HG02642 (cell line): Measurements from ENCODE around the gene TPCN2.
"Not testable (repeated sequence)": the region's sequence is repeated elsewhere in the genome, so short reads cannot be mapped to it uniquely, and the experiment has no call there.

Experiments used
- ATAC-seq: cut with Tn5 transposase; IDR thresholded peaks from one replicate; pipeline ENCODE4 v1.9.1; 2021; ENCODE audit warnings: mild to moderate bottlenecking; ENCODE audit not compliant: unreplicated experiment, poor library complexity

Gene TPCN2

GRCh38 chr11:69071956-69072355 lies 23.2 kb downstream of the TPCN2 start:
- no peak for ATAC-seq

DNA sequence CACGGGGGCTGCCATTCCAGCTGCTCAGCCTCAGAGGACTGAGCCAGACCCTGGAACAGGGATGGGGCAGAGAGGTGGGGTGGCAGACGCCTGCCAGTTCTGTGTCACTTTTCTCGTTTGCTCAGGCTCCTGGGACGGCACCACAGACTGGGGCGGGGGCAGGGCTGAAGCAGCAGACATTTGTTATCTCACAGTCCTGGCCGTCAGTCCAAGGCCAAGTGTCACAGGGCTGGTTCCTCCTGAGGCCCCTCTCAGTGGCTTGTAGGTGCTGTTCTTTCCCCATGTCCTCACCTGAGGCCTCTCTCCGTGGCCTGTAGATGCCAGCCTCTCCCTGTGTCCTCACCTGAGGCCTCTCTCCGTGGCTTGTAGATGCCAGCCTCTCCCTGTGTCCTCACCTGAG lies 24.7 kb downstream of the TPCN2 start:
- no peak for ATAC-seq

GRCh38 chr11:69074375-69075140 lies 25.8 kb downstream of the TPCN2 start:
- no peak for ATAC-seq

GRCh38 chr11:69075421-69076128 lies 26.8 kb downstream of the TPCN2 start:
- ATAC-seq = no peak

- no peak for ATAC-seq
Observed at GRCh38 chr11:69076129-69076791, 27.5 kb downstream of the TPCN2 start.

GRCh38 chr11:69076977-69077376 lies 28.2 kb downstream of the TPCN2 start:
- ATAC-seq = not testable (repeated sequence)

- no peak for ATAC-seq
Observed at GRCh38 chr11:69078508-69078907, 29.8 kb downstream of the TPCN2 start.

DNA sequence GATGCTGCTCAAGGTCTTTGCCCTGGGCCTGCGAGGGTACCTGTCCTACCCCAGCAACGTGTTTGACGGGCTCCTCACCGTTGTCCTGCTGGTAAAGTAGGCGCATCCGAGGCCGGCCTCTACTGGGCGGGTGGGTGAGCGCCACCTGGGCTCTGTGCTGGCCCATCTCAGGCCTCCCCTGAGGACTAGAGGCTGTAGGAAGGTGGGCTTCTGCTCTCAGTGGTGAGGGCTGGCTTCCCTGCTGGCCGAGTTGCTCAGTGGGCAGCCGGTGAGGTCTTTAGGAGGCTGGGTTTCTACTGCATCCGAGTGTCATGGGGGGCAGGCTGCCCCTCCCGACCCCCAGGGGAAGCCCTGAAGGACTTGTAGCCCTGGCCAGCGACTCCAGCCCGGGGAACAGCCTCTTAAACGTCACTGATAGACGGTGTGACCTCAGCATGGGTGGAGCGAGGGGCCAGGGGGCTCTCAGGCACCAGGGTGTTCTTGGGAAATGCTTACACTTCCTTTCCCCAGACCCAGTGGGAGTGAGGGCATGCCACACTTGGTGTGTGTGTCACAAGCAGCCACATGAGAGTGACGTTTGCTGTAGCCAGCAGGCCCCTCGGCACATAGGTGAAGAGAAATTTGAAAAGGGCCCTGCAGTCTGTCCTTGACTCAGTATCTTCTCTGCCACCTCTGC lies 30.3 kb downstream of the TPCN2 start:
- no peak for ATAC-seq

DNA sequence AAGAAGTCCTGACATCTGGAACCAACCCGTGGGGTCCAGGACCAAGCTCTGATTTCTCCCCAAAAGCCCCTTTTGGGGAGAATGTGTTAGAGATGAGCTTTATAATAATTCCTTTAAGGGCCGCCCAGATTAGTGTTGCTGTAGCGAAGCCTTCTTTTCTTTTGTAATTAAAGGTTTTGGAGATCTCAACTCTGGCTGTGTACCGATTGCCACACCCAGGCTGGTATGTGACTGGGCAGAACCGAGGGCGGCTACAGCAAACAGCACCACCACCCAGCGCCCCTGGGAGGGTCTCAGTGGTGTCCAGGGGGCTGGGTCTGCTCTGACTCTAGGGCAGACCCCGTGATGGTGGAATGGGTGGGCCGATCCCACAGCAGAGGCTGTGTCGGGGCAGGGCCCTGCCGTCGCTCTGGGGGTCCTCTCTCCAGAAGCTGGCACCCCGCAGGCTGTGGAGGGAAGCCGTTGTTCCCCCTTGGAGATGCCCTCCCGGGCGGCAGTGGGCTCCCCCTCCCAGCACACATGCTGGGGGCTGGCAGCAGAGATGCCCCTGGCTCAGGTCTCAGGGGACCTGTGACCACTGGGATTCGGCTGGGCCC lies 31.0 kb downstream of the TPCN2 start:
- ATAC-seq = no peak

GRCh38 chr11:69080257-69080995 lies 31.7 kb downstream of the TPCN2 start:
- no peak for ATAC-seq

GRCh38 chr11:69081180-69081579 lies 32.4 kb downstream of the TPCN2 start:
- ATAC-seq = no peak

DNA sequence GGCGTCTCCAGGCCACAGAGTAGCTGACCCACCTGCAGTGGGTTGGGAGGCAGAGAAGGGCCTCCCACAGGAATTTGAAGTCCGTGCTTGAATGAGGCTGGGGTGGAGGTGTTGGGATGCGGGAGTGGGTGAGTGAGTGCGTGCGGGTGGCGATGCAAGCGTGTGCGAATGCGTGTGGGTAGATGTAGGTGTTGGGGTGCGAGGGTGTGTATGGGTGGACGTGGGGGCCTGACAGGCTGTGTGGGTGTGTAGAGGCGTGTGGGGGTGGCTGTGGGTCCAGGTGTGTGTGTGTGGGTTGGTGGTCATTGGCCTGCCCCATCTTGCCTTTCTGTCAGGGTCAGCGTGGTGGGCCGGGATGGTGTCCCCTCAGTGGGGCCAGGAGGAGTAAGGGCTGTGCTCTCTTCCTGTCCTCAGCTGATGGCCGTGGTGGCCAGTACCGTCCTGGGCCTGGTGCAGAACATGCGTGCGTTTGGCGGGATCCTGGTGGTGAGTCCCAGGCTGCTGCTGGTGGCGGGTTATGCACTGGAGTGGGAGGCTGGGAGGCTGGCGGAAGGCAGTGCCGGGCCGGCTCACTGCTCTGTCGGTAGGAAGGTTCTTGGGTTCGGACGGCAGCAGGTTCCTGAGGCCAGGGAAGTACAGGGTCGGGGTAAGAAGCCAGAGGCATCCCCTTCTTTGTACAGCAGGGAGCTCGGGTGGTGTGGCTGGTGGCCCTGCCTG lies 35.0 kb downstream of the TPCN2 start:
- ATAC-seq = no peak

DNA sequence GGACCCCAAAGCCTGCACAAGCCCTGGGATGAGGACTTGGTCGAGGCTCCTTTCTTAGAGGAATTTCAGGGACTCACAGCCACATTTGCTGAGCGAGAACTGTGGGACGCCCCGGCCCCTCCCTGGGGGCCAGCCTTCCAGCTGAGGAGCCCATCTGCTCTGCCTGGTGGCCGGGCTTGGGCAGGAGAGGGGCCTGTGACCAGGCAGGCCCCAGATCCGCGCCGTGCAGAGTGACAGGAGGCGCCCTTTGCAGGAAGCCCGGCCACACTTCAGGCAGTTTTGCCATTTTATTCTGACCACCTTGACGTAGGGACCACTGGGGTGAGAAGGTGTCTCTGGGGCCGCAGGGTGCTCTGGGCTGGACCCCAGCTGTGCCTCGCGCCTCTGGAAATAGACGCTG lies 35.6 kb downstream of the TPCN2 start:
- ATAC-seq = no peak

DNA sequence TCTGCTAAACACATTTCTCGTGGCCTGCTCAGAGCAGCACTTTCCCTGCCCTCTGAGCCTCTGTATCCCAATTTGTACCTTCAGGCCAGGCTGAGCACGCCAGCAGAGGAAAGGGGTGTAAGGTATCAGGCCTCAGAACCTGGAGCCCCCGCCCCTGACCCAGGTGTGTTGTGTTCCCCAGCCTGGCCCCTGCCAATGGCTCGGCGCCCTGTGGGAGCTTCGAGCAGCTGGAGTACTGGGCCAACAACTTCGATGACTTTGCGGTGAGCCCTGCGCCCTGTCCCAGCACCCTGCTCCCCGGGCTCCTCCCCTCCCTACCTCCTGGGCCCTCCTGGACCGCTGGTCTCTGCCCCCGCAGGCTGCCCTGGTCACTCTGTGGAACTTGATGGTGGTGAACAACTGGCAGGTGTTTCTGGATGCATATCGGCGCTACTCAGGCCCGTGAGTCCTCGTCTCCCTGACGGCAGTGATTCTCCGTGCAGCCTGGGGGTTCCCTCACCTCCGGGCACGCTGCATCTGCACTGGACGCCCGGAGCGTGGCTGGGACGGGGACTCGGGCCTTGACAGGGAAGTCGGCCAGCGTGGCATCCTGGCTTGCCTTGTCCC lies 36.9 kb downstream of the TPCN2 start:
- no peak for ATAC-seq

DNA sequence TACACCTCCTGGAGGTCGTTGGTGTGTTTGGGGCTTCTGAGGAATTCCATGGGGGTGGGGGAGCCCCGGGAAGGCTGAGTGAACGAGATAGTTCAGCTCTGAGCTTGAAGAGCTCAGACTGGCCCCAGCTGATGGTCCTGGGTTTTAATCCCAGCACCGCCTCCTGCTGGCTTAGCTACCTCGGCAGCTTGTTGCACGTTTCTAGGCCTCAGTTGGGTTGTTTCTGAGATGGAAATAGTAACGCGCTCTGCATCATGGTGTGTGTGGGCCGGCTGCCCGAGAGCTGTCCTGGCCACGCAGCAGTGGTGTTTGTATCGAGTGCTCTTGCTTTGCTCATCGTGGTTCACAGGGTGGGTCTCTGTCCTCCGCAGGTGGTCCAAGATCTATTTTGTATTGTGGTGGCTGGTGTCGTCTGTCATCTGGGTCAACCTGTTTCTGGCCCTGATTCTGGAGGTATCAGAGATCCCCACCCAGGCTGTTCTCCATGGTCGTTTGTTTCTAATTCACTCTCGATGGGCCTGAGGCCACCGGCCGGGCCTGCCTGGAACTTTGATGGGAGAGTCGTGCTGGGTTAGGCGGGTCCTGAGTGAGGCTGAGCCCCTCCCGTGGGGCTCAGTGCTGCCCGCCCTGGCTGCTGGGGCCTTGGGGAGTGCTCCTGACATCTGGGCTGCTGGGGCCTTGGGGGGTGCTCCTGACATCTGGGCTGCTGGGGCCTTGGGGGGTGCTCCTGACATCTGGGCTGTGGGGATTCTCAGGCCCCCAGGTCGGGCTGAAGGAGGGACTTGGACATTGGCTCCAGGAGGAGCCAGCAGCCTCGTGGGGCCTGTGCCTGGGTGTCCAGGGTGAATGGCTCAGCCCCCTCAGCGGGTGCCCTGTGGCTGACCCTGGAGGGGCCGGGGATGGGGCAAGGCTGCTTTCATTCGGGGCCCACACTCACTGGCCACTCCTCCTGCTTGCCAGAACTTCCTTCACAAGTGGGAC lies 37.7 kb downstream of the TPCN2 start:
- ATAC-seq = no peak

- ATAC-seq = no peak
Observed at GRCh38 chr11:69087133-69087524, 38.4 kb downstream of the TPCN2 start.

- no peak for ATAC-seq
Observed at GRCh38 chr11:69087811-69088210, 39.1 kb downstream of the TPCN2 start.
